Measurements from ENCODE around the gene FADS3.

Gene FADS3

DNA sequence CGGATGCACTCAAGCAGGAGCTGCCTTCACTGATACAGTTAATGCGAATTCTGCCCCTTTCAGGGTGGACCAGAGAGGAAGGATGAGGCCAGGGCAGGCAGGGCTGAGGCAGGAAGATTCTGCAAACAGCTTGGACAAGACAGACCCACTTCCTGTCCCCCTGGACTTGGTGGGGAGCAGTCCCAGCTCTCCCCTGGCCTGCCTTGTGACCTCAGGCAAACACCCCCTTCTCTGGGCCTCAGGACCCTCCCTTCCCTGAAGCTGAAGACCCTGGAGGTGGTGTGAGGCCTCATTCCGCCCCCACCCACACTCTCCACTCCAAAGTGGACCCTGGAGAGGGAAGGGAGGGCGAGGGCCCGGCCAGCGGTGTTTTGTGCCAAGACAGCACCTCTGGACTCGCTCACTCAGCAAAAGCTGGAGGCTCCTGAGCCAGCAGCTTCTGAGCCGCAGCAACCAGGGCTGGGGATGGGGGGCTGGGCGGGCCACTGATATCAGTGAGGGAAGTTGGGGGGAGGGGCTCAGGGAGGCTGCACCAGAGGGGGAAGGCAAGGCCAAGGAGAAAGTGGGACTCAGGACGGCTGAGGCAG, 17.5 kb upstream of the FADS3 start:
- POLR2A ChIA-PET = no interaction called here
- DNase-seq = no peak
- Histone ChIP-seq H3K4me1 (ENCODE audit: control extremely low read depth in 1 of 4, control insufficient read depth in 4 of 4, insufficient read depth in 4 of 4, low read length in 3 of 4) (peaks cover 0 to 43% (median 25%) of the 10 kb centered on the region in 4 experiments), H3K27ac (ENCODE audit: insufficient read depth in 1 of 2, low read depth in 1 of 2, low read length in 2 of 2, poor library complexity in 1 of 2, severe bottlenecking in 2 of 2) (no peak overlapping the region), H3K9me3 (ENCODE audit: control extremely low read depth in 1 of 5, control insufficient read depth in 4 of 5, insufficient read depth in 2 of 5, low read depth in 1 of 5, low read length in 4 of 5) (no peaks in the 10 kb centered on the region), H3K27me3 (replicated peaks in 2 of 5; ENCODE audit: control insufficient read depth in 4 of 5, insufficient read depth in 5 of 5, low read length in 4 of 5) (peaks cover 0 to 1% (median 0%) of the 10 kb centered on the region in 5 experiments), H3K36me3 (ENCODE audit: control insufficient read depth in 4 of 4, insufficient read depth in 4 of 4, low read length in 3 of 4) (no peaks in the 10 kb centered on the region), H3K4me3 (ENCODE audit: control insufficient read depth in 1 of 7, extremely low read depth in 1 of 7, insufficient read depth in 4 of 7, low read depth in 2 of 7, low read length in 6 of 7) (no peak overlapping the region)
- WGBS (ENCODE audit: insufficient coverage) = 89% methylated on average over 6 of the region's 10 CpGs
- CTCF ChIA-PET = interaction anchor here (1.2 to 16.3 kb wide), 7 partner anchors 8 to 199 kb away, joined by 3 to 380 read pairs (median 4); partner anchors contain the start of genes BEST1 and RAB3IL1

DNA sequence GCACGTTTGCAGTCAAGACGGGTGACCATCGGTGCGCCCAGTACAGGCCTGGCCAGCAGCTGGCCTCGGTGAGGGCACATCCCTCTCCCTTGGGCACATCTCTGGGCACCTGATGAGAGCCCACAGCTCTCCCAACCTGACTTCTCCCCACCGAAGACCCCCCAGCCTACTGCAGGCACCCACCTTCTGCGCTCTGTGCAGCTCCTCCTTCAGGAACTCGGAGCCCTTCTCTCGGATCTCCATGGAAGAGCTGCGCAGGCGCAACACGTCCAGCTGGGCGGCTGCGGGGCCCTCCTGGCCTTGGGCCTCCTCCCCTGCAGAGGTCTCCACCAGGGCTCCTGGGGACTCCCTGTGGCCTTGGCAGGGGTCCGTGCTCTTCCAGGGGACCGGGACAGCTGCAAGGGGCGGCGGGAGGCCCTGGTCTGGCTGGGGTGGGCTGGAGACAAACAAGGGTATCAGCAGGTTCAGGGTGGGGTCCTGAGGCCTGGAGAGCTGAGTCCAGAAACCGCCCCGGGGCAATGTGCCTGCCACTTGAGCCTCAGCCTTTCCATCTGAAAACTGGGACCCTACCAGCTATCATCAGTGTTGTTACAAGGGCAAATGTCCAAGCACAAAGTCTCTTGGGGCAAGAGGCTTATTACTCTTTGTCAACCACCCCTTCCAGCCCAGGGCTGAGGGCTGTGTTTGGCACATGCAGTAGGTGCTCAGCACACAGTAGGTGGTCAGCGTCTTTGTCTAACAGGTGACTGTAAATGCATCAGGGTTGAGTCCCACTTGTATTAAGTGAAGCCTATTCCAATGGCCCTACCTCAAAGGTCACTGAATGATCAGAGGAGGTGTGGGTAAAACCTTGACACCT, 16.8 kb upstream of the FADS3 start:
- H3K27me3 ChIP-seq (replicated peaks in 2 of 5; ENCODE audit: control insufficient read depth in 4 of 5, insufficient read depth in 5 of 5, low read length in 4 of 5) = peaks cover 0 to 2% (median 0%) of the 10 kb centered on the region in 5 experiments
- peaks cover 0 to 40% (median 25%) of the 10 kb centered on the region in 4 experiments for H3K4me1 ChIP-seq (ENCODE audit: control extremely low read depth in 1 of 4, control insufficient read depth in 4 of 4, insufficient read depth in 4 of 4, low read length in 3 of 4)
- H3K4me3 ChIP-seq (ENCODE audit: control insufficient read depth in 1 of 7, extremely low read depth in 1 of 7, insufficient read depth in 4 of 7, low read depth in 2 of 7, low read length in 6 of 7) = no peak overlapping the region
- H3K36me3 ChIP-seq (ENCODE audit: control insufficient read depth in 4 of 4, insufficient read depth in 4 of 4, low read length in 3 of 4) = no peaks in the 10 kb centered on the region
- ChIA-PET CTCF (interaction anchor here (1.2 to 16.3 kb wide), 8 partner anchors 9 to 173 kb away, joined by 3 to 380 read pairs (median 4); partner anchors contain the start of genes BEST1 and RAB3IL1), POLR2A (no interaction called here)
- DNase-seq = no peak
- no peaks in the 10 kb centered on the region for H3K9me3 ChIP-seq (ENCODE audit: control extremely low read depth in 1 of 5, control insufficient read depth in 4 of 5, insufficient read depth in 2 of 5, low read depth in 1 of 5, low read length in 4 of 5)
- no peak overlapping the region for H3K27ac ChIP-seq (ENCODE audit: insufficient read depth in 1 of 2, low read depth in 1 of 2, low read length in 2 of 2, poor library complexity in 1 of 2, severe bottlenecking in 2 of 2)
- 90% methylated on average over 16 of the region's 21 CpGs for WGBS (ENCODE audit: insufficient coverage)

DNA sequence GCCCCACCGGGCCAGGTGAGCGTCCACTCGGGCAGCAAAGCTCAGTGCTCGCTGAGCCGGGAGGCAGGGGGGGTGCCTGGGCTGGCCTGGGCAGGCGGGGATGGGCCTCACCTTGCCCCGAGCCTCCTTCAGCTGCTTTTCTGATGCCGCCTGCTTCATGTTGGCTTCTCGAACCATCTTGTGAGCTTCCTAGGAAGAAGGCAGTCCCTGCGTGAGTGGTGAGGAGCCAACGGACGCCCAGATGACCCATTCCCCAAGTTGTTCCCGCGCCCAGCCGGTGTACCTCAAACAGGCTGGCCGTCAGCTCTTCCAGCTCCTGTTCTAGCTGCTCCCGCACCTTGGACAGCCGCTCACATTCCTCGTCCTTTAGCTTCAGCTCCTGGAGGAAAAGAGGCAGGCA, 15.9 kb upstream of the FADS3 start:
- ChIA-PET POLR2A (no interaction called here), CTCF (interaction anchor here (1.2 to 16.3 kb wide), 6 partner anchors 9 to 174 kb away, joined by 3 to 380 read pairs (median 6); partner anchors contain the start of gene BEST1)
- H3K27ac ChIP-seq (ENCODE audit: insufficient read depth in 1 of 2, low read depth in 1 of 2, low read length in 2 of 2, poor library complexity in 1 of 2, severe bottlenecking in 2 of 2) = no peak overlapping the region
- DNase-seq = no peak
- peaks cover 0 to 2% (median 0%) of the 10 kb centered on the region in 5 experiments for H3K27me3 ChIP-seq (replicated peaks in 2 of 5; ENCODE audit: control insufficient read depth in 4 of 5, insufficient read depth in 5 of 5, low read length in 4 of 5)
- H3K9me3 ChIP-seq (ENCODE audit: control extremely low read depth in 1 of 5, control insufficient read depth in 4 of 5, insufficient read depth in 2 of 5, low read depth in 1 of 5, low read length in 4 of 5) = no peaks in the 10 kb centered on the region
- no peaks in the 10 kb centered on the region for H3K36me3 ChIP-seq (ENCODE audit: control insufficient read depth in 4 of 4, insufficient read depth in 4 of 4, low read length in 3 of 4)
- H3K4me1 ChIP-seq (ENCODE audit: control extremely low read depth in 1 of 4, control insufficient read depth in 4 of 4, insufficient read depth in 4 of 4, low read length in 3 of 4) = peaks cover 0 to 32% (median 20%) of the 10 kb centered on the region in 4 experiments
- WGBS (ENCODE audit: insufficient coverage) = 96% methylated on average over 17 of the region's 19 CpGs
- H3K4me3 ChIP-seq (ENCODE audit: control insufficient read depth in 1 of 7, extremely low read depth in 1 of 7, insufficient read depth in 4 of 7, low read depth in 2 of 7, low read length in 6 of 7) = no peak overlapping the region

- 95% methylated on average over 13 of the region's 14 CpGs for WGBS (ENCODE audit: insufficient coverage)
- H3K27me3 ChIP-seq (replicated peaks in 2 of 5; ENCODE audit: control insufficient read depth in 4 of 5, insufficient read depth in 5 of 5, low read length in 4 of 5) = peaks cover 0 to 2% (median 0%) of the 10 kb centered on the region in 5 experiments
- DNase-seq = no peak
- no peak overlapping the region for H3K4me3 ChIP-seq (ENCODE audit: control insufficient read depth in 1 of 7, extremely low read depth in 1 of 7, insufficient read depth in 4 of 7, low read depth in 2 of 7, low read length in 6 of 7)
- CTCF ChIA-PET = interaction anchor here (4.4 to 16.3 kb wide), 2 partner anchors 8 to 45 kb away, joined by 39 to 380 read pairs; partner anchors contain the start of gene BEST1
- no peak overlapping the region for H3K27ac ChIP-seq (ENCODE audit: insufficient read depth in 1 of 2, low read depth in 1 of 2, low read length in 2 of 2, poor library complexity in 1 of 2, severe bottlenecking in 2 of 2)
- H3K9me3 ChIP-seq (ENCODE audit: control extremely low read depth in 1 of 5, control insufficient read depth in 4 of 5, insufficient read depth in 2 of 5, low read depth in 1 of 5, low read length in 4 of 5) = no peaks in the 10 kb centered on the region
- POLR2A ChIA-PET = no interaction called here
- no peaks in the 10 kb centered on the region for H3K36me3 ChIP-seq (ENCODE audit: control insufficient read depth in 4 of 4, insufficient read depth in 4 of 4, low read length in 3 of 4)
- H3K4me1 ChIP-seq (ENCODE audit: control extremely low read depth in 1 of 4, control insufficient read depth in 4 of 4, insufficient read depth in 4 of 4, low read length in 3 of 4) = peaks cover 0 to 24% (median 13%) of the 10 kb centered on the region in 4 experiments
These were observed 15.2 kb upstream of the FADS3 start for GRCh38 chr11:61906522-61906909.

GRCh38 chr11:61905801-61906521, 14.6 kb upstream of the FADS3 start:
- H3K4me3 ChIP-seq (ENCODE audit: control insufficient read depth in 1 of 7, extremely low read depth in 1 of 7, insufficient read depth in 4 of 7, low read depth in 2 of 7, low read length in 6 of 7) = no peak overlapping the region
- DNase-seq = no peak
- H3K27me3 ChIP-seq (replicated peaks in 2 of 5; ENCODE audit: control insufficient read depth in 4 of 5, insufficient read depth in 5 of 5, low read length in 4 of 5) = peaks cover 0 to 2% (median 0%) of the 10 kb centered on the region in 5 experiments
- ChIA-PET CTCF (interaction anchor here (11.7 to 28.6 kb wide), 3 partner anchors 30 to 177 kb away, joined by 175 to 380 read pairs (median 344); partner anchors contain the start of gene BEST1), POLR2A (no interaction called here)
- H3K27ac ChIP-seq (ENCODE audit: insufficient read depth in 1 of 2, low read depth in 1 of 2, low read length in 2 of 2, poor library complexity in 1 of 2, severe bottlenecking in 2 of 2) = no peak overlapping the region
- WGBS (ENCODE audit: insufficient coverage) = 92% methylated on average over 10 of the region's 14 CpGs
- H3K36me3 ChIP-seq (ENCODE audit: control insufficient read depth in 4 of 4, insufficient read depth in 4 of 4, low read length in 3 of 4) = no peaks in the 10 kb centered on the region
- H3K4me1 ChIP-seq (ENCODE audit: control extremely low read depth in 1 of 4, control insufficient read depth in 4 of 4, insufficient read depth in 4 of 4, low read length in 3 of 4) = peaks cover 0 to 18% (median 9%) of the 10 kb centered on the region in 4 experiments
- no peaks in the 10 kb centered on the region for H3K9me3 ChIP-seq (ENCODE audit: control extremely low read depth in 1 of 5, control insufficient read depth in 4 of 5, insufficient read depth in 2 of 5, low read depth in 1 of 5, low read length in 4 of 5)

- no peak overlapping the region for H3K27ac ChIP-seq (ENCODE audit: insufficient read depth in 1 of 2, low read depth in 1 of 2, low read length in 2 of 2, poor library complexity in 1 of 2, severe bottlenecking in 2 of 2)
- ChIA-PET CTCF (interaction anchor here (0.9 to 28.6 kb wide), 9 partner anchors 8 to 201 kb away, joined by 3 to 380 read pairs (median 5); partner anchors contain the start of genes BEST1 and RAB3IL1), POLR2A (no interaction called here)
- peaks cover 0 to 2% (median 0%) of the 10 kb centered on the region in 5 experiments for H3K27me3 ChIP-seq (replicated peaks in 2 of 5; ENCODE audit: control insufficient read depth in 4 of 5, insufficient read depth in 5 of 5, low read length in 4 of 5)
- no peak overlapping the region for H3K4me3 ChIP-seq (ENCODE audit: control insufficient read depth in 1 of 7, extremely low read depth in 1 of 7, insufficient read depth in 4 of 7, low read depth in 2 of 7, low read length in 6 of 7)
- H3K36me3 ChIP-seq (ENCODE audit: control insufficient read depth in 4 of 4, insufficient read depth in 4 of 4, low read length in 3 of 4) = no peaks in the 10 kb centered on the region
- H3K9me3 ChIP-seq (ENCODE audit: control extremely low read depth in 1 of 5, control insufficient read depth in 4 of 5, insufficient read depth in 2 of 5, low read depth in 1 of 5, low read length in 4 of 5) = no peaks in the 10 kb centered on the region
- peaks cover 0 to 14% (median 8%) of the 10 kb centered on the region in 4 experiments for H3K4me1 ChIP-seq (ENCODE audit: control extremely low read depth in 1 of 4, control insufficient read depth in 4 of 4, insufficient read depth in 4 of 4, low read length in 3 of 4)
- no peak for DNase-seq
- 100% methylated on average over 12 of the region's 13 CpGs for WGBS (ENCODE audit: insufficient coverage)
These were observed 13.8 kb upstream of the FADS3 start for GRCh38 chr11:61905067-61905696.
